ENCODE results near the gene FAAP20.
A peak's percentile ranks its signal among the peaks of the same experiment; 100 is the strongest.

FAAP20 gene

GRCh38 chr1:2209400-2210083, 15.0 kb upstream of the FAAP20 start:
- DNase-seq, result no peak

GRCh38 chr1:2208309-2209239, 14.0 kb upstream of the FAAP20 start:
- no peak for DNase-seq

DNA sequence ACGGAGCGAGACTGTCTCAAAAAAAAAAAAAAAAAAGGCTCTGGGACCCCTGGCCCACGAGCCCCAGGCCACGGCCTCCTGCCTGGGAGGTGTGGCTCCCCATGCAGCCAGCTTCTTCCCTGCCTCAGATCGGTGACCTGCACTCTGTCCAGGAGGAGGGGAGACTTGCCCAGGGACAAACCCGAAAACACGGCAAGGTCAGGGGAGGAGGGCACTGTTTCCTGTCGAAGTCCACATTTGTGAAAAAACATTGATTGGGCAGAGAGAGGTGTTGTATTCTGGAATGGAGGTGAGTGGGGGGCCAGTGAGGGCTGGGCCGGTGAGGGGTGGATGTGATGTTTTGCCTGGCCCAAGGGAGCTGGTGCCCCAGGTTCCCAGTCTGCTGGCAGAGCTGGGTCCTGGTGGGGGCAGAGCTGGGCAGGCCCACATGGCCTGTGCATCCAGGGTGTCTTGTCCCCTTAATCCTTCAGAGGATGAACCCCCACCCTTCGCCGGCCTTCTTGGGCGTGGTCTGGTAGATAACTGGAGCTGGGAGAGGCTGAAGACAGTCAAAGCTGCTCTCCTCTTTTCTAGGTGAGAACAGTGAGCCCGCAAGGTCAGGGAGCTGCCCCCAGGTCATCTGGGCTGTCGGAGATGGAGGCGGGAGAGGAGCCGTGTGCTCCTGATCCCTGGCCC, 12.4 kb upstream of the FAAP20 start:
- no peak for DNase-seq

DNA sequence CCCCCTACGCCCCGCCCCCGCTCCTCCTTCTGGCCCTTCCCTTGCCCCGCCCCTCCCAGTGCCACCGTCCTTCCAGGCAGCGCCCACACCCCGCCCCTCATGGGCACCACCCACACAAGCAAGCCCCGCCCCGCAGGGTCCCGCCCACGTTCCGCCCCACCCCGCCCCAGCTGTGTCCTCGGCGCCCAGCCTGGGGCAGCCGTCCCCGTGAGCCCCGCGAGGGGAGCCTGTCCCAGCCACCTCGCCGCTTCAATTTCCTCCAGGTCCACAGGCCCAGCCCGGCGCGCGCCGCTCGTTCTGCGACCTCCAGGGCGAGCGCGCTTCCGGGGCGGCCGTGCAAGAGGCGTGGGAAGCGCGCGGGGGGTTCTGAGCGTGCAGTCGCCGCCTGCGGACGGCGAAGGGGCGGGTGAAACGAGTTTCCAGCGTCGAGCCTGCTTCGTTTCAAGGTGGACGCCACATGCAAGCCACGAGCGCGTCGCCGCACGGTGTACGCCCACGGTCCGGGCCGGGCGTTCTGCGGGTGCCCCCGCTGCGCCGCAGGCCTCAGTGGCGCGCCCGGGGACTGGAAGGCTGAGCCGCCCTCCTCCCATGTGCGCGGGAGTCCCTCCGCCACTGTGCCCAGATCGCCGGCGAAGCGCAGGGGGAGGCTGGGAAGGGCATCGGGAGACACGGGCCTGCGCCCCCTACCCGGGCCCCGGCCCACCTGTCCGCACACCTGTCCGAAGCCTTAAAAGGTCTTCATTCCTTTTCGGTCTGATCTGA, 10.8 kb upstream of the FAAP20 start:
- DNase-seq, result peak in 1 of 2 experiments; percentile 91

DNA sequence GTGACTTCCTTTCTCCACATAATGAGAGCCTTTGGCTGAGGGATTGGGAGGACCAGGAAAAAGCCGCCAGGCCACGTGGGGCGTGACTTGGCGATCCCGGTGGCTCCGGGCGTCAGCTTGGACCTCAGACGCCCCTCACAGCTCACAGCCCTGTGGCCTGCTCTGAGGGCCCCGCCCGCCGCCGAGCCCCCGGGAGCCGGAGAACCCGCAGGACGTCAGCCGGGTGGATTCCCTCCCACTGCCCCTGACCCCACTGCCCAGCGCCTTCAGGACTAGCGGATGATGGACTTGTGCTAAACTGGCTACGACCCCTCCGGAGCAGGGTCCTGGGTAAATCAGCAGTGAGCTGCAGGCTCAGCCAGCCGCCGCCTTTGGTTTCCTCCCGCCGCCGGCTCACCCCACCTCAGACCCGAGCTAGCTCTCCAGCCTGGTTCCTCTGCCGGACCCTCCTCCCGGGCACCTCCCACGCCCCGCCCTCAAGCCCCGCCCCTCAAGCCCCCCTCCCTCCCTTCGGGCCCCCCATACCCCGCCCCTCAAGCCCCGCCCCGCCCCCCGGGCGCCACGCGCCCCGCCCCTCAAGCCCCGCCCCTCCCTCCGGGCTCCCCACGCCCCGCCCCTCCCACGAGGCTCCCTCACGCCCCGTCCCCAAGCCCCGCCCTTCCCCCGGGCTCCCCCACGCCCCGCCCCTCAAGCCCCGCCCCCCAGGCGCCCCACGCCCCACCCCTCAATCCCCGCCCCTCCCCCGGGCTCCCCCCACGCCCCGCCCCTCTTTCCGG, 10.0 kb upstream of the FAAP20 start:
- peak in 1 of 2 experiments; percentile 93 for DNase-seq

DNA sequence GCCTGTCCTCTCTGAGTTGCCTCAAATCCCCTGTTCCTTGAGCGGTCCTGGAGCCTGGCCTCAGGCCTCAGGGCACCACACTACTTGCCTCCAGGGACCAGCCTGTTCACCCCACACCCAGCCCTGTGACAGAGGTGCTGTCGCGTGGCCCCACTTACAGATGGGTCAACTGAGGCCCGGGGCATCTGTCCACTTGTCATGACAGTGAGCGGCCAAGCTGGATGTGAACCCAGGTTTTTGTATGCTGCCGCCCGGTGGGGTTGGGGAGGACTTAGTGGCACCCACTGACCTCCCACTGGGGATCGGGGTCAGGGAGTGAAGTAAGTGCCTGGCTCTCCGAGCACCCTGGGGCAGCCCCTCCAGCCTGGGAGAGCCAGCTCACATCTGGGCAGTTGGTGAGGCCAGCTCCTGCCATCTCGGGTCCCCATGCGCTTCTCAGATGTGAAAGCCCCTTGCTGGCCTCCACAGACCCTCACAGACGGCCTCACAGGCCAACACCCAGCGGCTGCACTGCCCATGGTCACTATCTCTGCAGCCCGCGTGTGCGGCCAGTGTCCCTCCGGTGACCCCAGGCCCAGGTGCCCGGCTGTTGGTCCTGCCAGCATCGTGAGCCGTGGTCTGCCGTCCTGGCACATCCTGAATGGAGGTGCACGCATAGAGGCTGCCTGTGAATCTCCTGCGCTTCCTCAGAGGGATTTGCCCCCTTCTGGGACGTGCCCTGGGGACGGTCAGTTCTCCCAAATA, 9.3 kb upstream of the FAAP20 start:
- no peak for DNase-seq

- DNase-seq, result no peak
Measured at GRCh38 chr1:2202843-2203601, 8.4 kb upstream of the FAAP20 start.

- DNase-seq, result no peak
Measured at GRCh38 chr1:2202008-2202575, 7.5 kb upstream of the FAAP20 start.

GRCh38 chr1:2201062-2201461, 6.5 kb upstream of the FAAP20 start:
- DNase-seq, result no peak

- no peak for DNase-seq
Measured at GRCh38 chr1:2200308-2200943, 5.9 kb upstream of the FAAP20 start.

DNA sequence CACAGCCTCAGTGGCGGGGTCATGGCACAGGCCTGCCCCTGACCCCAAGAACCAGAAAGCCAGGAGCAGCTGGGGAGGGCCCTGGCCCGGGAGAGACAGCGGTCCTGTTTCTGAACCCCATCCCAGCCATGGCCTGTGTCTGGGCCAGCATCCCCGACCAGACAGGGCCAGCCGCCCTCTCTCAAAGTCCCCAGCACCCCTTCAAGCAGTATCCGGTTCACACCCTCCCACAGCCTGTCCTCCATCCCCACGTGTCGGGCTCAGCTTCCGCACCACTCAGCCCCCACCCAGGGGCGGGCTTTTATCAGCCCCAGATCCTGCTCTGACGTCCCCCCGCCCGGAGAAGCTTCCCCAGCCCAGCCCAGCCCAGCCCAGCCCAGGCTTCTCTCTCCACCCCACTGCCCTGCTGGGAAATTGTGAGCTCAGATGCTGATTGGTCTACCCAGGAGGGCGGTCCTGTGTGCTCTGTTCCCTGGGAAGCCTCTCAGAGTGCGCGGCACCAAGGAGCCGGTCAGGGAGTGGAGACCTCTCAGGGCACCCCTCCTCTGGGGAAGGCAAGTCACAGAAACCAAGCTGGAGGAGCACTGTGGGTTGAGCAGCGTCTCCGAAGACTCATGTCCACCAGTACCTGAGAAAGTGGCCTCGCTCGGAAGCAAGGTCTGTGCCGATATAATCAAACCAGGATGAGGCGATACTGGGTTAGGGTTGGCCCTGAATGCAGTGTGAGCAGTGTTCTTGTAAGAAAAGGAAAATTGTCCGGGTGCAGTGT, 4.7 kb upstream of the FAAP20 start:
- peak; percentile 76 to 83 for DNase-seq

DNA sequence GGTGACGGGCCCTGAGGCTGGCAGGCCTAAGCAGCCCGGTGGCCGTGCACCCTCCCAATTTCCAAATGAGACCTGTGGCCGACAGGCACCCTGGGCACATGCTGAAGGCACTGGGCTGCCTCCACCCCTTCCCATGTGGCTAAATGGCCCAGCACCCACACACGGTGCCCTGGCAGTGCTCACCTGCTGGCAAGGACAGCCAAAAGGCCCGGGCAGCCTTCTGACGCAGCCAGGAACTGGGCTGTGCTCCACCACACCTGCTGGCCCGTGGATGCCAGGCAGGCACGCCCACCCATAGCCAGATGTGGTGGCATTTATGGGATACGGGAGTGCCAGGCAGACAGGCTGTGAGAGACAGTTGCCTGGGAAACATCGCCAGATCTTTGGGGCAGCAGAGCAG, 4.0 kb upstream of the FAAP20 start:
- no peak for DNase-seq

DNA sequence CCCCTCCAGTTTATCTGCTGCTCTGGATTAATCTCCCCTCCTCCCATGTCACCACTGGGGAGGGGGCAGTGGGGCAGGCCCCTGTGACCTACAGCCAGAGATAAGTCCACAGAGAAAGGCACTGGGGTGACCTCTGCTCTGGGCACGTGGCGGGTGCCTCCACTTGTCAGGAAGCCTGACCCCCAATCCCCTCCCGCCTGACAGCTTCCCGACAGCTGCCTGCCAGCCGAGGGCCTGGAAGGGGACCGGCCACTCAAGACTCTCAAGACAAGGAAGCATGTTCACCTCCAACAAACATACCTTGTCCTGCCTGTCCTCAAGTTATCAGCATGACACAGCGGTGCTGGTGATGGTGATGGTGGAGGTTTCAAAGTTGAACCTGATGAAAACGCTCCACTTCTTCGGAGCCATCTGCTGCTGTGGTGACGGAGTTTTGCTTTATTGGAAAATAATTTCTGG, 3.2 kb upstream of the FAAP20 start:
- no peak for DNase-seq

- DNase-seq, result no peak
Measured at GRCh38 chr1:2196901-2197638, 2.5 kb upstream of the FAAP20 start.

- no peak for DNase-seq
Measured at GRCh38 chr1:2195785-2196184, 1.2 kb upstream of the FAAP20 start.

DNA sequence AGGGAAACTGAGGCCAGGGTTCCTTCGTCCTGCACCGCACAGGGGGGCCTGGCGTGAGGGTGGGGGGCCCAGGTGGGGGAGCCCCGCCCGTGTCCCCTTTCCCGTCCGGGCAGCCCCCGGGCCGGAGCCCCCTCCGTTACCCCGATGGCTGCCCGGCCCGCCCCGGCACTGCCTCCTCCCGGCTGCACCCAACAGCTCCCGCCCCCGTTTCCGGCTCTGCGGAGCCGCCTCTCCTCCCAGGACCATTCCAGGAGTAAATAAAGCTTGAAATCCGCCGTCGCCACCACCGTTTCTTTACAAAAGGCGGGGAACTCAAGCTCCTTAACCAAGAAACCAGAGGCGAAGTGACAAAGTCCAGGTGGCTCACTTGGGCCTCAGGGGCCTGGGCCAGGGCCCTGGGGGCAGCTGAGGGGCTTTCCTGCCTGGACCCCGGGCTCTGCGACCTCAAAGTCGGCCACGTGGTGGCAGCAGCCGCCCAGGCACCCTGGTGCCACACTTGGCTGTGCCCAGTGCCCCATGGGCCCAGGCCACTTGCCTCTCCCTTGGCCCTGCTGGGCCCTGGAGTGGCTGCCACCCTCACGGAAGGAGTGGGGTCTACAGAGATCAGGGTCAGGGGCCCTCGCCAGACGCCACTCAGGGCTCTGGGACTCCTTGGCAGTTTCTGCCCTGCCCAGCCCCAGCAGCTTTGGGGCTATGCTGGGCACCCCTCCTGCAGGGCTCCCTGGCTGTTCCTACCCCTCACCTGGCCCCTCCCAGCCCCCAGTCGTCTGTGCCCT, 514 bp upstream of the FAAP20 start:
- peak; percentile 79 to 84 for DNase-seq

Data from stimulated activated CD4-positive, alpha-beta T cell treated with anti-CD3 and anti-CD28 coated beads, Interleukin-4, amount 100 ng/mL, for 4 hours (primary cell).